Astrocyte (in vitro differentiated cells and primary cell): ENCODE data around the gene ARHGAP30.

Source experiments
- EZH2 ChIP-seq: IDR thresholded peaks from 2 replicates; pipeline ENCODE4 v1.6.1; 2012; ENCODE audit warnings: mild to moderate bottlenecking, low read length, inconsistent platforms; ENCODE audit not compliant: insufficient read depth
- TF ChIP-seq, protein P1 (sequence below): IDR thresholded peaks from 2 replicates; pipeline ENCODE4 v1.5.1; 2011; ENCODE audit warnings: low read depth, mild to moderate bottlenecking, inconsistent platforms, low read length, moderate library complexity; ENCODE audit not compliant: insufficient read depth

DNA sequence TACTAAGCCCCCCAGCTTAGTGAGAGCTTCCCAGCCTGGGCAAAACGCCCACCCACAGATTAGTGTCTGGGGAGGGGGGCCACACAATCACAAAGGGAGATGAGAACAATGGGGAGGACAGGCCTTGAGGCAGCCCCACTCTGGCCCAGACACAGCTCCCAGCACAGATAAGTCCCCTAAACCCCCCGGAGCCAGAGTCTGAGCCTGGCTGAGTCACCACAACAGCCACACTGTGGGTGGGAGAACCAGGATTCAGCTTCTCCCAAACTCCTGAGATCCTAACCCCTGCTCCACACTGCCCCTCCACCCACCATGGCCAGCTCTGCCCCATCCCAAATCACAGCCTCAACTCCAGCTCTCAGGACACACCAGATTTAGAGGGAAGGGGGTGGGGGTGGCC lies 15.5 kb upstream of the ARHGAP30 start:
- TF ChIP-seq, protein P1, sequence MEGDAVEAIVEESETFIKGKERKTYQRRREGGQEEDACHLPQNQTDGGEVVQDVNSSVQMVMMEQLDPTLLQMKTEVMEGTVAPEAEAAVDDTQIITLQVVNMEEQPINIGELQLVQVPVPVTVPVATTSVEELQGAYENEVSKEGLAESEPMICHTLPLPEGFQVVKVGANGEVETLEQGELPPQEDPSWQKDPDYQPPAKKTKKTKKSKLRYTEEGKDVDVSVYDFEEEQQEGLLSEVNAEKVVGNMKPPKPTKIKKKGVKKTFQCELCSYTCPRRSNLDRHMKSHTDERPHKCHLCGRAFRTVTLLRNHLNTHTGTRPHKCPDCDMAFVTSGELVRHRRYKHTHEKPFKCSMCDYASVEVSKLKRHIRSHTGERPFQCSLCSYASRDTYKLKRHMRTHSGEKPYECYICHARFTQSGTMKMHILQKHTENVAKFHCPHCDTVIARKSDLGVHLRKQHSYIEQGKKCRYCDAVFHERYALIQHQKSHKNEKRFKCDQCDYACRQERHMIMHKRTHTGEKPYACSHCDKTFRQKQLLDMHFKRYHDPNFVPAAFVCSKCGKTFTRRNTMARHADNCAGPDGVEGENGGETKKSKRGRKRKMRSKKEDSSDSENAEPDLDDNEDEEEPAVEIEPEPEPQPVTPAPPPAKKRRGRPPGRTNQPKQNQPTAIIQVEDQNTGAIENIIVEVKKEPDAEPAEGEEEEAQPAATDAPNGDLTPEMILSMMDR: no peak
- no peak for TF ChIP-seq EZH2
